NCI-H2196 (cell line): ENCODE results near the gene CISH.

Experiments used
- DNase-seq: peaks from one replicate; lab custom pipeline; 2025; ENCODE audit not compliant: unreplicated experiment; lab: John Stamatoyannopoulos, UW

The CISH gene

DNA sequence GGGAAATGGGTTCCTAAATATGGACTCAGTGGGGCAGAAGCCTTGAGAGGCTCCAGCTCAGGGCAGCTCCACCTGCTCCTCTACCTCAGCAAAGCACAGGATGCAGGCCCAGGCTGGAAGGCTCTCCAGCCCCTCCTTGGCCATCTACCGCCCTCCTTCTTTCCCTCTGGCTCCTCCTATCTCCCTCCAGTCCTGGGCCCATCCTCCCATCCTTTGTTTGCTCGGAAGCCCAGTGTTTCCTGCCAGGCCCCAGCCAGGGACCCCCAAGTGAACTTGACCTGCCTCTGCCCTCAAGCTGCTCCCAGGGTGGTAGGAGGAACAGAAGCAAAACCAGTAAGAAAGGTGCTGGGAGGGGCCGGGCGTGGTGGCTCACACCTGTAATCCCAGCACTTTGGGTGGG, 25.4 kb upstream of the CISH start:
- DNase-seq = no peak

- no peak for DNase-seq
These were observed 23.5 kb upstream of the CISH start for GRCh38 chr3:50635066-50635465.

- no peak for DNase-seq
These were observed 21.7 kb upstream of the CISH start for GRCh38 chr3:50633230-50633790.

DNA sequence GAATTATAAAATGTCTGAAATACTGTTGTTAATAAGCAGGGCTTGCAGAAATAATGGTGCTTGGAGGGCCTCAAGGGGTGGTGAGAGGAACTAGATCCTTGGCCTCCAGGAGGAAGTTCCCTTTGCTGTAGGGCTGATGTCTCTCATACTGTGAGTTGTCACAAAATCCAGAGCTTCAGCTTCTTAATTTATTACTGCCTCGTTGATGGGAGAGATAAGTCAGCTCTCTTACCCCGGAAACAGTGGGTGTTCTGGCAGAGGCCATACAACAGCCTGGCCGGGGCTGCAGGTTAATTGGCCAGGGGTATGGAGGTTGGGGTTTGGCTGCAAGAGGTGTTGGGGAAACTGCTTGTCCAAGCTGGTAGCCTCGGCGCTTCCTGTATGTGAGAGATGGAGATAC, 20.9 kb upstream of the CISH start:
- no peak for DNase-seq

DNA sequence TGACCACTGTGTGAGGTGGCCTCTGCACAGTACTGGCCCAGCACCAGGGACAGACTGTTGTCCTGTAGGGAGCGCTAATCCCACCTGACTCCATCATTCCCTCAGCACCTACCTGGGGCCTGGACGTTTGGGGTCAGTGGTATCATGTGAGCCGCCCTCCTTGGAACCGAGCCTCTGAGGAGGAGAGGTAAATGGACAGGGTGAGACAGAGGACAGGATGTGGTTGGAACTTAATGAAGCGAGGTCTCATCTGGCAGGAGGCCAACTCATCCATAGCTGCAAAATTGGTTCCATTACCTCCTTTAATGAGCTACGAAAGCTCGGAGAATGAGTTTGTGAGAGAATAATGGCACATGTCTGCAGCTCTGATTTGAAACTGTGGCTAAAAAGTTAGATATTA, 19.3 kb upstream of the CISH start:
- peak; percentile 44 for DNase-seq

DNA sequence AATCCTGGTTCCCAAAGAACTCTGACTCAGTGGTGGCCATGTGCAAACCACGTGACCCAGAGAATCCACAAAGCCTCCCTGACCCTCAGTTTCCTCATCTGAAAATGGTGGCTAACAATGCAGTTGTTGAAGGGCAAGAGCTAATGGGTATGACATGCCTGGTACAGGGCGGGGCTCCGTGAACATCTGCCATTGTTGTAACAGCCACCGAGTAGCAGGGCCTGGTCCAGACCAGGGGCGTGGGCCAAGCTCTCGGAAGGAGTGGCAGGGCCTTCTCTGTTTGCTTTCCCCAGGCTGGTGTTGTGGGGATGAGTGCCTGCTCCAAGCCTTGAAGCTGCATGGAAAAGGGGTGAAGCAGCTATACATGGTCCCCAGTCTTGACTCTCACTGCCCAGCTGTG, 18.8 kb upstream of the CISH start:
- no peak for DNase-seq

DNA sequence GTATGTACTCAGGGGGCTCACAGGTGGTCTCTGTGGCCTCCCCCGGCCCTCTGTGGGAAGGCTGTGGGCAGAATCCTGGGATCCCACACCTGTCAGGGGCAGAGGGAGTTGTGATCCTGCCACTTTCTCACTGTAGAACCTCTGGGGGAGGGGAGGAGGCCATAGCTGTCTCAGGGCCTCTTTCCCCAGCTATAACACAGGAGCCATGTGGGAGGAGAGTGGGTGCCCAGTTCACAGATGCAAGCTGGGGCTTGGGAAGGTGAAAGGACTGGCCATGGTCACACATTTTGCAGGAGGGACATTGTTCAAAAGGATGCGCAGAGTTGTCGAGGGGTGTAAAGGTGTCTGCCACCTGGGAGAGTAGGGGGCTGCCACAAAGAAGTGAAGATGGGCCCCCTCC, 17.0 kb upstream of the CISH start:
- DNase-seq = no peak

DNA sequence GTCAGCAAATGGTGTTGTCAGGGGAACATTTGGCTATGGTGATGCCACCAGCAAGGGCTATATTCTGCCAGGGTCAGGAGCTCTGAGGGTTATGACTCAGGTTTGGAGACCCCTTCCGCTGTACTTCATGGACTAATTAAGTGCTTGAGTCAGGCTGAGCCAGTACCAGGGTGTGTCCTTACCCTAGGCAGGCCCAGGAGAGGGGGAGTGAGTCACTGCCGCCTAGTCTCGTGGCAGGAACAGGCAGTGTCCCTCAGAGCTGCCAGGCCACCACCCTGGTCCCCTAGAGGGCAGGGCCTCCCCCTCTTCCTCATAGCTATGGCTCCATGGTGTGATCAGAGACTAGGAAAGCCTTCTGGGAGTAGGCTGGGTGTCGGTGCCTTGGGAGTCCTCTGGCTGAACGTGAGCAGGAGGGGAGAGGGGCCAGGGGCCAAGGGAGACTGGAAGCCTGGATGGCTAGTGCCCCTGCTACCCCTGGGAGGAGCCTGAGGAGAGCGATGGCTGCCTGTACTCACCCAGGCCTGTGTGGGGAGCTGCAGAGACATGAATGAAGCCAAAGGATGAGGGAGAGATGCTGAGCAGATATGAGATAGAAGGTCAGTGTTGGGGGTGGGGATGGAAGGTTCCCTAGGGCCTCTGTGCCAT, 16.0 kb upstream of the CISH start:
- DNase-seq = peak; percentile 37

DNA sequence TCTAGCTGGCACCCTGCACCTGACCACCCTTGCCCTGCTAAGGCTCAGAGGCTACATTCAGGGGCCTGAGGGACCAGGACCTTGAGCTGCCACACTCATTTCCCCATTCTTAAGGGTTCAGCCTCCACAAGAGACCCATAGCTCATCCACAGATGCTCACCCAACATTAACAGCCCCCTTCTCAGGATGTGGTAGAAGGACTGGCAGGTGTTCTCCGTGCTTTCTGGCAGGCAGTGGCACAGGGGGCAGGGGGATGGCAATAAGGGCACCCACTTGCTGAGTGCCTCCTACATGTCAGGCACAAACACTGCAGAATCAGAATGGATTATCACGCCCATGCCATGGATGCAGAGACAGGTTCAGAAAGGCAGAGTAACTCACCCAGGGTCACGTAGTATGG, 14.8 kb upstream of the CISH start:
- no peak for DNase-seq

- DNase-seq = no peak
These were observed 13.9 kb upstream of the CISH start for GRCh38 chr3:50625231-50626182.

- DNase-seq = no peak
These were observed 13.1 kb upstream of the CISH start for GRCh38 chr3:50624634-50625033.

DNA sequence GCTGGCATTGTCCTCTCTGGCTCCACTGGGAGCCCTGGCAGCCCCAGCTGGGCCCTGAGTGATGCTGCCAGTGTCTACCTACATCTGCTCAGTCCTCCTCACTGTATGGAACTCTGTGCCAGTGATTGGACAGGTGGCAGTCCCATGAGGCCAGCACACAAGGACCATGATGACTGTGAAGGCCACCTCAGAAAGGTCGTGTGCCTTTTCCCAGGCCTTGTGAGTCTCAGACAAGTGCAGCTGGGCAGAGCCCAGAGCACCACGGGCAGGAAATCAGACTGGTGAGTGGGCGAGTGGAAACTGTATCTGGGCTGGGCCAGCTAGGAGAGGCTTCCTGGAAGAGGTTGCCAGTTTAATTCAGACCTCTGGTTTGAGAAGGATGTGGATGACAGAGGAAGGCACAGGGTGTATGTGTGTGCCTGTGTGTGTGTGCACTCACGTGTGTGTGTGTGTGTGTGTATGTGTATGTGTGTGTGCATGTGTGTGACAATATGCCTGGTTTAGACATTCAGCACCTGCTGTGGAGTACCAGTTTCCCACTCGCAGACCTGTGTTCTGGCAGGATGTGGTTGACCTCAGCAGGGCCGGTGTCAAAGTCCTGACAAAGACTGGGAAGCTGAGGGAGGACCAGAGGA, 12.4 kb upstream of the CISH start:
- peak; percentile 6 for DNase-seq

GRCh38 chr3:50622881-50623280, 11.3 kb upstream of the CISH start:
- DNase-seq = no peak

GRCh38 chr3:50620820-50621219, 9.2 kb upstream of the CISH start:
- no peak for DNase-seq

DNA sequence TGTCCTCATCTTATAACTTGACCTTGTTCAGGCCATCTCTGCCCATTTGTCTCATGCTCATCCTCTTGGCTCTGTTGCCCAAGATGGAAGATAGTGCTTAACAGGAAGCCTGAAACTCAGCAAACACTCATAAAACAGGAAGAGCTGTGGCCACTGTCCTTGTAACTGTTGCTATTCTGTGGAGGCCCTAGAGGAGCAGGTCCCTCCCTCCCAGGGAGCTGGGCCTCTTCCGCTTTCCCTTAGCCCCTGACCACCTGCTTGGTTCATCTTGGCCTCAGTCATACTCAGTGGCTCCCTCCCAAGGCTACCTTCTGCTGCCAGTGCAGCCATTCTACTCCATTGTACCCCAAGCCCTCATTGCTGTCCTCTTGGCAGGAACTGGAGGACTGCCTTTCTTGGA, 8.8 kb upstream of the CISH start:
- DNase-seq = no peak

GRCh38 chr3:50617911-50618481, 6.4 kb upstream of the CISH start:
- DNase-seq = no peak

GRCh38 chr3:50617096-50617791, 5.7 kb upstream of the CISH start, which contains the start of gene MAPKAPK3:
MAPKAPK3 (plus strand) TSS chr3:50617151; CDS start chr3:50617566, 415 bp downstream.
- DNase-seq = no peak

GRCh38 chr3:50616770-50617095, 5.2 kb upstream of the CISH start:
- DNase-seq = peak; percentile 70

- DNase-seq = peak; percentile 64
These were observed 4.6 kb upstream of the CISH start for GRCh38 chr3:50616003-50616769.

DNA sequence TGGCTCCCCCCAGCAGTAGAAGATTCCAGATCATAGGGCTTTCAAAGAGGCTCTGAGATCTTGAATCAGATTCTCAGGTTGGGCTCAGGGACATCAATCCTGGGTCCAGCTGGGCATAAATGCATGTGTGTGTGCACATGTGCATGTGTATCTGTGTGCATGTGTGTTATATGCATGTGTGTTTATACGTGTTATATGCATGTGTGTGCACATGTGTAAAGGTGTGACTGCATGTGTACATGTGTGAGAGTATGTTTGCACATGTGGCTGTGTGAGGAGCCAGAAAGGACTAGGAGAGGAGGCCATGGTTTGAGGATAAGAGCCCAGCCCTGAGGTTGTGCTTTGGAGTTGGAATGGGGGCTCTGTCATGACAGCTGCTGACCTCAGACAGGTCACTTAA, 3.6 kb upstream of the CISH start:
- DNase-seq = no peak
